Stimulated activated CD8-positive, alpha-beta memory T cell treated with anti-CD3 and anti-CD28 coated beads, Interleukin-2, amount 100 ng/mL, for 1 hour (primary cell): ENCODE data around the gene ABHD16A.

ENCODE experiments used
- DNase-seq, 2 donors: peaks; one replicate each; pipeline ENCODE4 v3.0.0-alpha.2; 2020; ENCODE audit warnings: low read depth in 2 of 2

Gene ABHD16A

GRCh38 chr6:31689249-31690110 lies 13.6 kb downstream of the ABHD16A start:
- DNase-seq = no peak

- DNase-seq = no peak
Measured at GRCh38 chr6:31687860-31688693, 15.0 kb downstream of the ABHD16A start.

DNA sequence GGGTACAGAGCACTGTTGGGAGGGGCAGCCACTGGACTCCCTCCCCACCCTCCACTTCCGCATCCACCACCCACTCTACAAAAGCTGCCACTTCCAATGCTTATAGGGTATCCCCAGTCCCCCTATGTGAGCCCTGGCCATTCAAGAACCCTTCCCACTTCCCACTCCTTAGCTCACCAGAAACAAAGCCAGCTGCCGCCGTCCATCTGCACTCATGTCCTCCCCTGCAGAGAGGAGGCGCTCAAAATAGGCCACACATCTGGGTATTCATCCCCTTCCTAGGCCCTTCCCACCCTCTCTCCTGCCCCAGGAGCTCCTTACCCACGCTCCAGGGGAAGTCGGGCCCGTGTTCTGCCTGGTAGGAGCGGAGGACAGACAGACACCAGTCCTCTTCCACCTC lies 15.8 kb downstream of the ABHD16A start:
- DNase-seq = no peak

DNA sequence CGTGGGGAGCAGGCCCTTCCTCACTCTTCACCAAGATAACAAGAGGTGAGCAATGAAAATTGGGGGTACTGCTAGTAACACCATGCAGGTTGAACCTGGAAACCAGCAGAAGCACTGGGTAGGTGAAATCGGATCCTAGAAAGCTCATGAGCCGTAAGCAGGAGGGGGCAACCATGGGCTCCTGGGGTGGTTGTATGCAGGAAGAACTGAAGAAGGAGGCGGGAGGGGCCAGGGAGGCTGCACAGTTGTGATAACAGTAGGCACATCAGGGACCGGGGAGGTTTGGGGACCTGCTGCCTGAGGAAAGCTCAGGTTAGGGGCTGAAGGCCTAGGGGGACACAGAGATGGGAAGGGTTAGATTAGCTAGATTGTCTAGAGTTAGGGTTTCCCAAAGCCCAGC lies 16.6 kb downstream of the ABHD16A start:
- DNase-seq = no peak

GRCh38 chr6:31683591-31683990 lies 19.5 kb downstream of the ABHD16A start:
- DNase-seq = no peak

DNA sequence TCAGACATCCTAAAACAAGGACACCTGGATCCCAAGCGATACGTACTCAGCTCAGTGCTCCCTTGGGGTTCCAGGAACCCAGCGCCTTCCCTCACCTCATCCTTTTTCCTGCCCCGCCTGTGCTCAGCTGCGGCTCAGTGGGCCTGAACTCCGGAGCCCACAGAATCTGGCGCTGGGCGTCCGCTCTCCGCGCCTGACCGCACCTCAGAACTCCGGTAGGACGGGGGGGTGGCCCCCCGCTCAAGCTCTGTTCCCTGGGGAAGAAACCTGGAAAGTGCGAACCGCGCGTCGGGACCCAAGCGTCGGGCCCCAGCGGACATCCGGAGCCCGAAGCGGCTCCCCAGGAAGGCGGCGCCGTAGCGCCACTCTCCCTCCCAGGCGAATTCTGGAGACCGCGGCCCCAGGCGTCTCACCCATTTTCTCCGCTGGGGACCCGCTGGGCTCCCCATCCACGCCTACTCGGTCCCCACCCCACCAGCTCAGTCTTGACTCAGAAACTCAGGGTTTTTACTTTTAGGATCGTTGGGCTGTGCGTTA lies 21.9 kb downstream of the ABHD16A start:
- DNase-seq = no peak

DNA sequence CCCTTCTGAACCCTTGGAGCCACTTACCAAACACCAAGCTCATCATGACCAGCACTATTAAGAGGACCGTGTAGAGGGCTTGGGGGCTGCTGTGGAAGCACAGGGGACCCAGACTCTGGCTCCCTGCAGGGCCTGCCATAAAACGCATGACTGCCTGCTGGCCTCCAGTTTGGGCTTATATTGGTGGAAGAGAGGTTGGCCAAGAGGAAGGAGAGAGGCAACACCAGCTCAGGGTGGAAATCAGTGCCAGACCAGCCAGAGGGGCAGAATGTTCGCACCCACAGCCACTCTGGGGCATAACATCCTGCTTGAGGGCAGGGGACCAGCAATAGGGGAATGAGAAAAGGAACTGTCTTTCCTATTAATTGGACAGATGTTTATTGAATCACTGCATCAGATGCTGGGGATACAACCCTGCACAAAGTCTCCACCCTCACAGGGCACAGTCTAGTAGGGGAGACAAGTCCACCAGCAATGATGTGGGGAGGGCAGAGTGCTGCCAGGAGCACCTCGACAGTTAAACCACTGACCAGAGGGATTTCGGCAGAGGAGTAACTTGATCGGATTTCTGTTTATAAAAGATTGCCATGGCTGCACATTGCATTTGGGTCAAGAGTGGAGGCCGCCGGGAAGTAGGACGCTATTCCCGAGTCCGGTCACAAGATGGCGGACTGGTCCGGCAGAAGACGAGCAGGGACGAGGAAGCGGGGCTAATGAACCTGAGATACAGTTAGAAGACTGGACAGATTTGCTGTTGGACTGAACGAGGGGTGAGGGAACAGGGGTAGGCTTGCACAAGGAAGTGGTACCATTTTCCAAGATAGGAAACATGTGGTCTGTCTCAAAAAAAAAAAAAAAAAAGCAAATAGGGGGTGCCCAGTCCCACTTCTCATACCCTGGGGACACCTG lies 22.6 kb downstream of the ABHD16A start, which contains the start of gene LY6G5C:
Gene LY6G5C, minus strand, starts transcription at position 842 of the 909 bp plus-strand sequence. Its CDS starts 694 bp downstream, at position 148.
- peak; percentile 22 to 38 for DNase-seq

- no peak for DNase-seq
Measured at GRCh38 chr6:31677955-31678354, 25.2 kb downstream of the ABHD16A start.

DNA sequence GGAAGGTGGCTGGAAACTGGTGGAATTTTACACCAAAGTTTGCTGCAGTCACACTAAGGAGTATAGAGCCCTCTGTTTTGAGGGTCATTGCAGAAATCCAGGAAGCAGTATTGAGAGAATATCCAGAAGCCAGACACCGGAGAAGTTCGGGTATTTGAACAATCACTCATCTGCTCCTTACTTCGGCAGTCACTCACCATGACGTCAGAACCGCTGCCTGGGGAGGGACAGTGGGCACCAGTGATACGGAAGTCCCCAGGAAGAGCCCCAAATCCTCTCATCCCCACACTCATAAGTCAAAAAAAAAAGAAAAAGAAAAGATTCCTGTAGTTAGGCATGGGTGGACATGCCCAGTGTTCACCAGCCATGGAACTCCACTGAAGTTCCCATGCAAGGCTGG lies 26.2 kb downstream of the ABHD16A start:
- DNase-seq = no peak

GRCh38 chr6:31676322-31676903 lies 26.7 kb downstream of the ABHD16A start:
- DNase-seq = no peak

DNA sequence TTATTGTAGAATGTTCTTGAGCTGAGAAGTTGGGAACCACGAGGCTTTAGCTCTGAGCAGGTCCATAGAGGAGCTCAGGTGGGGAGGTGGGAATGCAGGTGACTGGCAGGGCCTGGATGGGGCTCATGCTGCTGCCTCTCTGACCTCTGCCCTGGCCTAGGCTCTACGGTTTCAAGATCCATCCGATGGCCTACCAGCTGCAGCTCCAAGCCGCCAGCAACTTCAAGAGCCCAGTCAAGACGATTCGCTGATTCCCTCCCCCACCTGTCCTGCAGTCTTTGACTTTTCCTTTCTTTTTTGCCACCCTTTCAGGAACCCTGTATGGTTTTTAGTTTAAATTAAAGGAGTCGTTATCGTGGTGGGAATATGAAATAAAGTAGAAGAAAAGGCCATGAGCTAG lies 33.4 kb downstream of the ABHD16A start, which contains the start of gene LY6G5B:
Gene LY6G5B, plus strand, starts transcription at position 301 of the 400 bp plus-strand sequence. CDS start 975 bp downstream, outside the sequence.
- no peak for DNase-seq

DNA sequence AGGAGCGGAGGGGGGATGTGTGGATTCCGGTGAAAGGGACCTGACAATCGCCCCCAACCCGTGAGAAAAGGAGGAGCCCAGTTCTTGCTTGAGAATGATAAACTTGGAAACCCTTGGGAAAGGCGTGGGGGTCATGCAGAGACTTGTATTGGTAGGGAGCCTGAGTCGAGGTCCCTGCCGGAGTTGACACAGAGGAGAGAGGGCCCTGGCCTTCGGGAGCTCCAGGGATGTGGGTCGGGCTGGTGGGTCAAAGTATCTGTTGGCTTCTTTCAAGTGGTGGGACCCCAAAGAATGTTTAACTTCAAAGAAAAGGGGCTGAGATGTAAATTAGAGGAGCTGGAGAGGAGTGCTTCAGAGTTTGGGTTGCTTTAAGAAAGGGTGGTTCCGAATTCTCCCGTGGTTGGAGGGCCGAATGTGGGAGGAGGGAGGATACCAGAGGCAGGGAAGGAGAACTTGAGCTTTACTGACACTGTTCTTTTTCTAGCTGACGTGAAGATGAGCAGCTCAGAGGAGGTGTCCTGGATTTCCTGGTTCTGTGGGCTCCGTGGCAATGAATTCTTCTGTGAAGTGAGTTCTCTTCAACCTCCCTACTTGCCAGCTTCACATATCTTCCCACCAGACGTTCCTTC lies 36.7 kb downstream of the ABHD16A start:
- DNase-seq = no peak

DNA sequence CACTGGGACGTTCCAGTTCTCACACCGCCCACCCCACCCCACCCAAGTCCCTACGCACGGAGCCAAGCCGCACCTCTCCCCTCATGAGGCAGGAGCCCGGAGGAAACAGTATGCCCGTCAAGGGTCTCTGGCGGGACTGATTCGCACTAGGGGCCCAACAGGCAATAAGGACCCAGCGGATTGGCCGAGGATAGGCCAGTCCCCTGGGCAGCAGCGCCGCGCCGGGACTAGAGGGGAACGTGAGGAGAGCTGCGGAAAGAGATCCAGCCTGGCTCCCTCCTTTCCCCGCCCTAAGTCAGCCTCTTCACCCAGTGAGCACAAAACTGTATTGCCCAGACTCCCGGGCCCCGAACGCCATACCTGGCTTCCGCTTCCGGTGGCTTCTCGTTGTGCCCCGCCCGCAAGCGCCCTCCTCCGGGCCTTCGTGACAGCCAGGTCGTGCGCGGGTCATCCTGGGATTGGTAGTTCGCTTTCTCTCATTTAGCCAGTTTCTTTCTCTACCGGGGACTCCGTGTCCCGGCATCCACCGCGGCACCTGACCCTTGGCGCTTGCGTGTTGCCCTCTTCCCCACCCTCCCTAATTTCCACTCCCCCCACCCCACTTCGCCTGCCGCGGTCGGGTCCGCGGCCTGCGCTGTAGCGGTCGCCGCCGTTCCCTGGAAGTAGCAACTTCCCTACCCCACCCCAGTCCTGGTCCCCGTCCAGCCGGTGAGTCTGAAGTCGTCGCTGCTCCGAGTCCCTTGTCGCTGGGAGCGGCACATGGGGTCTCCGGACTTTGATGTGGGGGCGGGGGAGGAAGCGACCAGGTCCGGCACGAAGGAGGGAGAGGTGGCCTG lies 37.4 kb downstream of the ABHD16A start, which contains the start of gene CSNK2B:
Gene CSNK2B, plus strand, starts transcription at position 580 of the 836 bp plus-strand sequence. CDS start 752 bp downstream, outside the sequence.
- peak; percentile 96 for DNase-seq

- DNase-seq = peak; percentile 74 to 82
Measured at GRCh38 chr6:31664790-31665500, 38.2 kb downstream of the ABHD16A start, which contains the start of gene GPANK1. TSS of gene GPANK1 (minus strand) at chr6:31664997. CDS start at chr6:31664478, 519 bp downstream.

GRCh38 chr6:31663961-31664789 lies 38.9 kb downstream of the ABHD16A start:
- DNase-seq = no peak

DNA sequence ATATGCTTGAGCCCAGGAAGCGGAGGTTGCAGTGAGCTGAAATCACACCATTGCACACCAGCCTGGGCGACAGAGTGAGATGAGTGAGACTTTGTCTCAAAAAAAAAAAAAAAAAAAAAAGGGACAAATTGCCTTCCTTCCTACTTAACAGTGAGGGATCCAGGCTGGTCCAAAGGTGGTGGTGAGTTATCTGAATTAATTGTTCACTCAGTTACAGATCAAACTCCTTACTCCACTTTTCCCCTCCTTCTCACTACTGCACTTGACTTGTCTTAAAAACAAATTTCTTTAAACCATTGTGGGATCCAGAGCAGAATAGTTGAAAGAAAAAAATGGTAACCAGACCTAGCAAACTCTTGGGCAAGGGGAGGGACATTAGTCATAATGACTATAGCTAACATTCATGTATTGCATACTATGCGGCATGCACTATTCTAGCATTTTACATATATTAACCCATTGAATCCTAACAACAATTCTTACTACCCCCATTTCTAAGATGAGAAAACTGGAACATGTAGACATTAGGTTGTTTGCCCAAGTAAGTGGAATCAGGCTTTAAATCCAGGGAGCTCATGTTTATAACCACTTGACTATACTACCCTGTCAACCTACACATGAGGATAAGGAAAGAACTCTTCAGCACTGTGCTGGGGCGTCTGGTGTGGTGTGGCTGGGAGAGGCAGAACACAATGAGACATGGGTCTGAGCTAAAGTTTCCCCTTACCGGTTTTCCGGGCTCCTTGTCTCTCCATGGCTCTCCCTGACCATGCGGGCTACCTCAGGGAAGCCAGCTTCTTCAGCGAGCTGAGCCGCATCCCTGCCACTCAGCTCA lies 39.8 kb downstream of the ABHD16A start:
- no peak for DNase-seq
